HepG2 (cell line): ENCODE data around the gene NKX6-1. TPM values are rescaled to one million over a fixed set of nuclear protein-coding genes. Genes with fewer than 3 reads are reported as not detected.

ENCODE experiments used
- ATAC-seq: fragments of 200-7000 bp; cut with Tn5 transposase; 3 replicates; pipeline ENCODE4 v1.9.1; 2020; ENCODE audit warnings: mild to moderate bottlenecking, moderate library complexity
- BruUV-seq: library from RNA; stranded (reverse); fragments of 400-500 nt; replicated peaks from 2 replicates; lab custom pipeline; 2021; lab: Mats Ljungman, UMichigan
- CTCF ChIA-PET: fragments of 300-600 bp; formaldehyde crosslinking; extraction: SDS; loops from one replicate; lab custom pipeline; 2021; ENCODE audit warnings: low total read pairs, inconsistent platforms, low intra/inter-chr PET ratio; lab: Yijun Ruan, JAX
- POLR2A ChIA-PET: fragments of 350-600 bp; sonication (Branson Sonifier 250); formaldehyde crosslinking; loops from one replicate; lab custom pipeline; 2020; ENCODE audit warnings: antibody characterized with exemption, inconsistent platforms; lab: Yijun Ruan, JAX
- DNase-seq: peaks from one replicate; pipeline ENCODE4 v3.0.0-alpha.2; 2015; ENCODE audit warnings: low spot score
- FAIRE-seq: peaks from 3 replicates; lab custom pipeline; 2011; peaks lifted over from hg19 to GRCh38; lab: Jason Lieb, UNC
- H2AFZ ChIP-seq: one replicate; pipeline ENCODE4 v1.6.1; 2011; ENCODE audit warnings: low read length, inconsistent platforms
- H3K27ac ChIP-seq: fragments of 300-600 bp; 3 replicates; pipeline ENCODE4 v1.8.0; 2011; ENCODE audit warnings: mixed run types, mild to moderate bottlenecking, mixed read lengths, low read length, inconsistent platforms; ENCODE audit not compliant: insufficient read depth; ENCODE audit errors: extremely low read length
- H3K27me3 ChIP-seq, 2 experiments: fragments of 200-600 bp in 1 of 2; 2 replicates in 1 of 2; 3 replicates in 1 of 2; pipeline versions ENCODE4 v1.6.0 to v1.8.0; 2011; ENCODE audit warnings: low read length in 2 of 2, mild to moderate bottlenecking in 2 of 2, moderate library complexity in 2 of 2, inconsistent platforms in 1 of 2; ENCODE audit not compliant: insufficient read depth in 2 of 2, control insufficient read depth in 1 of 2
- H3K36me3 ChIP-seq, 2 experiments: fragments of 200-600 bp in 1 of 2; replicated peaks in 1 of 2; 2 replicates in 1 of 2; 3 replicates in 1 of 2; pipeline versions ENCODE4 v1.5.1 to v1.8.0; 2011; ENCODE audit warnings: low read length in 2 of 2, inconsistent platforms in 1 of 2; ENCODE audit not compliant: insufficient read depth in 2 of 2, control insufficient read depth in 1 of 2
- H3K4me1 ChIP-seq: 2 replicates; pipeline ENCODE4 v1.5.1; 2012; ENCODE audit warnings: low read length, inconsistent platforms; ENCODE audit not compliant: insufficient read depth
- H3K4me2 ChIP-seq: 2 replicates; pipeline ENCODE4 v1.6.0; 2011; ENCODE audit warnings: low read depth, low read length, inconsistent platforms
- H3K4me3 ChIP-seq, 3 experiments: fragments of 200-600 bp in 1 of 3; sonication (generic), shearing (Covaris generic) in 1 of 3; replicated peaks in 1 of 3; 2 replicates each; pipeline ENCODE4 v1.5.1; 2011 to 2016; ENCODE audit warnings: low read length in 3 of 3, inconsistent platforms in 2 of 3, low read depth in 2 of 3, mild to moderate bottlenecking in 2 of 3, control low read depth in 1 of 3, mixed read lengths in 1 of 3; ENCODE audit not compliant: insufficient read depth in 1 of 3
- H3K79me2 ChIP-seq: one replicate; pipeline ENCODE4 v1.6.1; 2011; ENCODE audit warnings: low read length, inconsistent platforms; ENCODE audit not compliant: insufficient read depth
- H3K9ac ChIP-seq: 2 replicates; pipeline ENCODE4 v1.6.0; 2011; ENCODE audit warnings: mild to moderate bottlenecking, low read depth, low read length, inconsistent platforms; ENCODE audit not compliant: insufficient read depth
- H3K9me3 ChIP-seq: 2 replicates; pipeline ENCODE4 v1.5.1; 2012; ENCODE audit warnings: mild to moderate bottlenecking, low read length
- H4K20me1 ChIP-seq: 2 replicates; pipeline ENCODE4 v1.6.0; 2011; ENCODE audit warnings: inconsistent platforms, mild to moderate bottlenecking, low read length, moderate library complexity; ENCODE audit not compliant: insufficient read depth
- CBX2 ChIP-seq, 2 experiments: fragments of 200-600 bp in 1 of 2; sonication (generic); formaldehyde crosslinking in 1 of 2; IDR thresholded peaks; 2 replicates each; pipeline versions ENCODE4 v1.7.0 to v1.8.1; 2018 to 2022; ENCODE audit warnings: low read depth in 2 of 2, low read length in 1 of 2, mild to moderate bottlenecking in 1 of 2, missing genetic modification reagents in 1 of 2
- GPBP1L1 ChIP-seq: sonication (generic); formaldehyde crosslinking; IDR thresholded peaks from 2 replicates; pipeline ENCODE4 v1.5.0; 2020; ENCODE audit warnings: mild to moderate bottlenecking, missing genetic modification reagents
- KMT2A ChIP-seq: sonication (generic); formaldehyde crosslinking; IDR thresholded peaks from 2 replicates; pipeline ENCODE4 v1.4.0; 2020; ENCODE audit warnings: missing genetic modification reagents
- LCORL ChIP-seq, 2 experiments: fragments of 450-650 bp in 1 of 2; sonication (generic) in 1 of 2; formaldehyde crosslinking in 1 of 2; IDR thresholded peaks; 2 replicates each; pipeline versions ENCODE4 v1.5.0 to v1.6.1; 2017 to 2020; ENCODE audit warnings: antibody characterized with exemption in 1 of 2, missing genetic modification reagents in 1 of 2
- NCOR1 ChIP-seq: fragments of 200-600 bp; sonication (generic); IDR thresholded peaks from 2 replicates; pipeline ENCODE4 v1.7.0; 2017; ENCODE audit warnings: antibody characterized with exemption, low read length, borderline replicate concordance
- SATB2 ChIP-seq: sonication (generic); formaldehyde crosslinking; IDR thresholded peaks from 2 replicates; pipeline ENCODE4 v1.5.0; 2020; ENCODE audit warnings: missing genetic modification reagents
- SMAD9 ChIP-seq: sonication (generic); formaldehyde crosslinking; IDR thresholded peaks from 2 replicates; pipeline ENCODE4 v1.5.1; 2020; ENCODE audit warnings: mild to moderate bottlenecking, missing genetic modification reagents
- ZFP36L1 ChIP-seq: sonication (generic); formaldehyde crosslinking; IDR thresholded peaks from 2 replicates; pipeline ENCODE4 v1.8.0; 2022; ENCODE audit warnings: mild to moderate bottlenecking, missing genetic modification reagents, moderate library complexity
- ZNF614 ChIP-seq: IDR thresholded peaks from 2 replicates; pipeline ENCODE4 v1.6.1; 2018; ENCODE audit warnings: missing biosample characterization, missing genetic modification reagents, inconsistent platforms, borderline replicate concordance
- WGBS: methylation state at CpG from one replicate; pipeline ENCODE4 v1.1.6; 2017; ENCODE audit warnings: low lambda C conversion rate; 5-methylcytosine and 5-hydroxymethylcytosine counted together
- in situ Hi-C: cut with HindIII; loops from 2 replicates; pipeline ENCODE4 v1.10.0; 2017; ENCODE audit warnings: low pct_unique_long_range_greater_than_20kb; ENCODE audit not compliant: extremely low pct_ligation_motif_present
- intact Hi-C: fragments of 100-400 bp; cut with micrococcal nuclease; formaldehyde crosslinking; loops from one replicate; pipeline ENCODE4 v1.10.0; 2022; ENCODE audit not compliant: unreplicated experiment
- polyA plus RNA-seq, 8 experiments: library from polyadenylated mRNA; depleted of rRNA in 3 of 8; stranded (reverse) in 7 of 8; unstranded in 1 of 8; fragments of >200 nt; fragmentation: Illumina TruSeq in 4 of 8; extraction: Trizol in 4 of 8; gene quantifications; 2 replicates each; pipeline versions ENCODE4 v1.2.1 to v1.2.3, GENCODE V29; 2011 to 2016; ENCODE audit warnings: low read depth in 4 of 8, missing spikeins in 1 of 8, mixed read lengths in 1 of 8; ENCODE audit not compliant: insufficient read depth in 1 of 8
- total RNA-seq, 5 experiments: library from RNA; depleted of rRNA; stranded (reverse); fragments of >200 nt; fragmentation: Illumina TruSeq; extraction: Trizol; gene quantifications; 2 replicates each; pipeline ENCODE4 v1.2.3, GENCODE V29; 2016; ENCODE audit warnings: low read depth in 1 of 5
- TF ChIP-seq, protein P1 (sequence below): fragments of 450-650 bp; IDR thresholded peaks from 2 replicates; pipeline ENCODE4 v1.6.1; 2017
- TF ChIP-seq, protein P2 (sequence below): IDR thresholded peaks from 2 replicates; pipeline ENCODE4 v1.6.1; 2016

The NKX6-1 gene
- total and polyA plus RNA-seq, 2 of the 13 experiments (the other 11 are each of a cell fraction or from before 2014, with no cell fraction given) = not detected

DNA sequence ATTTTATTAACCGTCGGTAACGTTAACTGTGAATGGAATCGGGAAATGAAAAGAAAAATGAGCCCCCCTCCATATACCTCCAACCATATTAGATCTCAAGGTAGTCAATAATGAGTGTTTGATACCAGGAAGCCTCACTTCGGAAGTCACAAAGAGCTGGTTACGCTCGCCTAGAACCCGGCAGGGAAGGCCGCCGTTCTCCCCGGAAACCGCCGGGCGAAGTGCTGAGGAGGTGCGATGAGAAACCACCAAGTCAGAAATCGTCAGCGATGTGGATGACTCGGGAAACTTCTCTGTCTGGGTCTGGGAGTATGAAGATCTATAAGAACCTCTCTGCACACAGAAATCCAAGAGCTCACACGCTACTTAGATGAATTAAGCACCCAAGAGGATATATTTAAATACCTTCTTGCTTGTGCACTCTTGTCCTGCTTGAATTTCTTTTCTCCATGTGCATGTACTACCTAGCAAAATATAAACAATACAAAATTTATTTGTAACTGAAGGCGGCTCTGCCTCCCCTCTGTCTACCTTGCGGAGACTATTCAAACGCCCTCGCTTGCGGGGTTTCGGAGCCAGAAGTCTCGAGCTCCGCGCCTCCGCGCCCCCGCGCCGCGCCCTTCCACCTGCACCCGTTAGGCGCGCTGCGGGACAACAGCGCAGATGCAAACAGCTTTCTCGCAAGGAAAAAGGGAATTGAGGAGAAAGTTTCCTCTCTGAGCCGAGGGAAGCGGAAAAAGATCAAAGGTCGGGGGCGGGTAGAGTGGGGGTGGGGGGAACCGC is 17.8 kb downstream of the NKX6-1 start (continued):
- no peak for TF ChIP-seq LCORL (IDR thresholded peaks at IDR 0.05)
- no peak for TF ChIP-seq LCORL (CRISPR knock-in tag; IDR thresholded peaks at IDR 0.05)
- no peak for TF ChIP-seq ZFP36L1 (CRISPR knock-in tag)
- TF ChIP-seq, protein P1, sequence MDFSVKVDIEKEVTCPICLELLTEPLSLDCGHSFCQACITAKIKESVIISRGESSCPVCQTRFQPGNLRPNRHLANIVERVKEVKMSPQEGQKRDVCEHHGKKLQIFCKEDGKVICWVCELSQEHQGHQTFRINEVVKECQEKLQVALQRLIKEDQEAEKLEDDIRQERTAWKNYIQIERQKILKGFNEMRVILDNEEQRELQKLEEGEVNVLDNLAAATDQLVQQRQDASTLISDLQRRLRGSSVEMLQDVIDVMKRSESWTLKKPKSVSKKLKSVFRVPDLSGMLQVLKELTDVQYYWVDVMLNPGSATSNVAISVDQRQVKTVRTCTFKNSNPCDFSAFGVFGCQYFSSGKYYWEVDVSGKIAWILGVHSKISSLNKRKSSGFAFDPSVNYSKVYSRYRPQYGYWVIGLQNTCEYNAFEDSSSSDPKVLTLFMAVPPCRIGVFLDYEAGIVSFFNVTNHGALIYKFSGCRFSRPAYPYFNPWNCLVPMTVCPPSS = no peak

DNA sequence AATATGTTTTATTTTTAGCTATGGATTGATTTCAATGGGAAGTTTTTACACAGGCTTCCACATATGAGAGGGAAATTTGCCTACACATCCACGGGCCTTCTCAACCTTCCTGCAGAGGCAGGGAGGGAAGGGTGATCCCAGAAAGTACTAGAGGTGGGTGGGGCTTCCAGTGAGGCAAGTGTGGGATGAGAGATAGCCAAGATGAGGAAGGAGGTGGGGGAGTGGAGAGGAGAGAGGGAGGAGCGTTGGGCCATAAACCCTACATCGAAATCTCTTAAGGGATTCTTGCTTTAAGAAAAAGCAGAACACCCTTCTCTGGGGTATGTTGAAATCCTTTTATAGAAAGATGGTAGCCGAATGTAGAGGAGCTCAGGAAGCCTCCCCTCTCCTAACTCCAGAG is 19.0 kb downstream of the NKX6-1 start:
- peaks cover 0 to 25% of the 10 kb centered on the region in 2 experiments; a peak in 2 of 5 replicates for H3K27me3 ChIP-seq
- no peak overlapping the region for H3K4me2 ChIP-seq
- no peaks in the 10 kb centered on the region for H3K36me3 ChIP-seq
- H3K27ac ChIP-seq = no peak overlapping the region
- intact Hi-C loops (no loop called here), in situ Hi-C loops (no loop called here)
- no peaks in the 10 kb centered on the region for H3K4me1 ChIP-seq
- TF ChIP-seq SATB2 (CRISPR knock-in tag) = no peak
- TF ChIP-seq ZNF614 (CRISPR knock-in tag) = no peak
- TF ChIP-seq SMAD9 (CRISPR knock-in tag) = no peak
- TF ChIP-seq, protein P2, sequence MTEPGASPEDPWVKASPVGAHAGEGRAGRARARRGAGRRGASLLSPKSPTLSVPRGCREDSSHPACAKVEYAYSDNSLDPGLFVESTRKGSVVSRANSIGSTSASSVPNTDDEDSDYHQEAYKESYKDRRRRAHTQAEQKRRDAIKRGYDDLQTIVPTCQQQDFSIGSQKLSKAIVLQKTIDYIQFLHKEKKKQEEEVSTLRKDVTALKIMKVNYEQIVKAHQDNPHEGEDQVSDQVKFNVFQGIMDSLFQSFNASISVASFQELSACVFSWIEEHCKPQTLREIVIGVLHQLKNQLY (CRISPR knock-in tag) = no peak
- TF ChIP-seq KMT2A (CRISPR knock-in tag) = no peak
- TF ChIP-seq CBX2 (IDR thresholded peaks at IDR 0.05; ENCODE audit: low read depth, low read length) = no peak
- TF ChIP-seq CBX2 (CRISPR knock-in tag; IDR thresholded peaks at IDR 0.05; ENCODE audit: low read depth) = no peak
- TF ChIP-seq GPBP1L1 = no peak
- no peak for TF ChIP-seq NCOR1
- no peaks in the 10 kb centered on the region for H3K79me2 ChIP-seq
- no peaks in the 10 kb centered on the region for H3K9me3 ChIP-seq
- H2AFZ ChIP-seq = no peak overlapping the region
- ChIA-PET CTCF (no interaction called here), POLR2A (no interaction called here)
- DNase-seq = no peak
- H3K9ac ChIP-seq = no peak overlapping the region
- H3K4me3 ChIP-seq = no peak overlapping the region
- no peak for FAIRE-seq
- ATAC-seq = no peak
- BruUV-seq = no TSS peak
- WGBS = 7% methylated on average over 4 of the region's 4 CpGs
- H4K20me1 ChIP-seq = no peaks in the 10 kb centered on the region
